ENCODE results near the gene STK32C.

DNA sequence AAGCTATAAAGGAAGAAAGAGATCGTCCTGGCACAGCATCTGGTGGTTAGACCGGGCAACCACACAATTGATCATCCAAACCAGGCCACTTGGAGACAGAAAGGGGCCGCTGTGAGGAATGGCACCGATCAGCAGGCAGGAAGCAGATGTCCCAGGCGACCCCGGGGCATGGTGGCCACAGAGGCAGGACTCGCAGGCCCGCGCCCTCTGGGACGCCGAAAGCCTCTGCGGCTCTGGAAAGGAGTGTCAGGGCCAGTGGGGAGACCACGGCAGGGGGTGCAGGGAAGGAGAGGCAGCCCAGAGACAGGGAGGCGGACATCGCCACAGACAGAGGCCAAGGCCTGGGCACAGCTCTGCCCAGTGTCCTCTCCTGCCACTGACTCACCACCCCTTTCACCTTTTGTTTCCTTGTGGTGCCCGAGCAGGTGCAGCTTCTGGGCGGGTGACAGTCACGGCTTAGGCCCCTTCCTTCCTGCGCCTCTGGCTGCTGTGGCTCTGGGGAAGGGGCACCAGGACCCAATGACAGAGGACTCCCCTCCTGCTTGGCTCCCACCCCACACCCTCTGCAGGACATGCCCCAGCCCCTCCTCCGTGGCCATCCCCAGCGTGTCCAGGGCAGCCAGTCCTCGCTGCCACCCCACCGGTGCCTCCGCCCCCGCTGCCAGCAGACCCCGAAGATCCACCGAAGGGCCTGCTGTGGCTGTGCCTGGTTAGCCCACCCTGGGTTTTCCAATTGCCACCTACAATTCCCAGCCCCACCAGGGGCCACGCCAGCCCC is 10.9 kb downstream of the STK32C start:
- TF ChIP-seq CTCF (IDR thresholded peaks at IDR 0.05) (no peak), POLR2A (IDR thresholded peaks at IDR 0.05; ENCODE audit: low read depth) (no peak)

Measured in esophagus muscularis mucosa (tissue), 3 donors.